ENCODE data around the gene TMEM63B. TPM values are rescaled to one million over a fixed set of nuclear protein-coding genes. Genes with fewer than 3 reads are reported as not detected.

TMEM63B gene
- polyA plus RNA-seq, 3 donors = 1.3 to 25.7 (median 1.9) TPM

GRCh38 chr6:44085219-44085618 is 42.1 kb upstream of the TMEM63B start:
- no peaks in the 10 kb centered on the region for H3K9me3 ChIP-seq (replicated peaks in 1 of 2; ENCODE audit: control insufficient read depth in 1 of 2, insufficient read depth in 1 of 2, low read length in 2 of 2)
- no peak overlapping the region for H2AFZ ChIP-seq (ENCODE audit: insufficient read depth, low read depth, low read length, poor library complexity, severe bottlenecking)
- H3K27ac ChIP-seq (ENCODE audit: low read depth in 1 of 2, low read length in 2 of 2) = no peak overlapping the region
- Mint-ChIP-seq H3K27ac (no peak overlapping the region), H3K4me1 (no peaks in the 10 kb centered on the region), H3K9me3 (no peaks in the 10 kb centered on the region), H3K27me3 (ENCODE audit: low read depth in 3 of 3) (peaks cover 0 to 7% (median 1%) of the 10 kb centered on the region in 3 donors), H3K4me3 (no peak overlapping the region), H3K36me3 (peaks cover 0 to 5% of the 10 kb centered on the region in 2 donors)
- no peak overlapping the region for H3K4me2 ChIP-seq (replicated peaks; ENCODE audit: extremely low read depth, low read length, poor library complexity, severe bottlenecking)
- no peak overlapping the region for H3K4me3 ChIP-seq (replicated peaks in 1 of 3; ENCODE audit: low read depth in 2 of 3, low read length in 3 of 3)
- no peaks in the 10 kb centered on the region for H3K4me1 ChIP-seq (ENCODE audit: control insufficient read depth in 1 of 2, insufficient read depth in 2 of 2, low read length in 2 of 2)
- no peak for TF ChIP-seq CTCF (IDR thresholded peaks at IDR 0.05)
- no peaks in the 10 kb centered on the region for H3K36me3 ChIP-seq (replicated peaks in 1 of 2; ENCODE audit: control insufficient read depth in 1 of 2, insufficient read depth in 2 of 2, low read length in 2 of 2)
- no peak overlapping the region for H3K9ac ChIP-seq (ENCODE audit: insufficient read depth, low read length, poor library complexity, severe bottlenecking)
- H3K27me3 ChIP-seq (ENCODE audit: control insufficient read depth in 2 of 2, insufficient read depth in 2 of 2, low read length in 2 of 2) = no peaks in the 10 kb centered on the region
- intact Hi-C loops (cut with micrococcal nuclease) = no loop called here
- WGBS (ENCODE audit: insufficient coverage) = no CpG with 5 or more reads among the region's 2 CpGs
- no peaks in the 10 kb centered on the region for H4K20me1 ChIP-seq (ENCODE audit: insufficient read depth, low read length)
- DNase-seq = no peak
- no peaks in the 10 kb centered on the region for H3K79me2 ChIP-seq (ENCODE audit: insufficient read depth, low read length)

- H3K4me2 ChIP-seq (replicated peaks; ENCODE audit: extremely low read depth, low read length, poor library complexity, severe bottlenecking) = no peak overlapping the region
- no peaks in the 10 kb centered on the region for H3K36me3 ChIP-seq (replicated peaks in 1 of 2; ENCODE audit: control insufficient read depth in 1 of 2, insufficient read depth in 2 of 2, low read length in 2 of 2)
- no peak for DNase-seq
- WGBS (ENCODE audit: insufficient coverage) = 71% methylated on average over 7 of the region's 9 CpGs
- no peak overlapping the region for H3K4me3 ChIP-seq (replicated peaks in 1 of 3; ENCODE audit: low read depth in 2 of 3, low read length in 3 of 3)
- no peaks in the 10 kb centered on the region for H3K9me3 ChIP-seq (replicated peaks in 1 of 2; ENCODE audit: control insufficient read depth in 1 of 2, insufficient read depth in 1 of 2, low read length in 2 of 2)
- no peak overlapping the region for H3K27ac ChIP-seq (ENCODE audit: low read depth in 1 of 2, low read length in 2 of 2)
- no peaks in the 10 kb centered on the region for H4K20me1 ChIP-seq (ENCODE audit: insufficient read depth, low read length)
- Mint-ChIP-seq H3K27me3 (ENCODE audit: low read depth in 3 of 3) (peaks cover 0 to 3% (median 0%) of the 10 kb centered on the region in 3 donors), H3K9me3 (no peaks in the 10 kb centered on the region), H3K36me3 (peaks cover 2 to 7% of the 10 kb centered on the region in 2 donors), H3K4me1 (no peaks in the 10 kb centered on the region), H3K4me3 (no peak overlapping the region), H3K27ac (peak overlapping the region in 1 of 7 donors; percentile 74)
- TF ChIP-seq CTCF (IDR thresholded peaks at IDR 0.05) = no peak
- H3K4me1 ChIP-seq (ENCODE audit: control insufficient read depth in 1 of 2, insufficient read depth in 2 of 2, low read length in 2 of 2) = no peaks in the 10 kb centered on the region
- intact Hi-C loops (cut with micrococcal nuclease) = no loop called here
- H3K79me2 ChIP-seq (ENCODE audit: insufficient read depth, low read length) = no peaks in the 10 kb centered on the region
- no peaks in the 10 kb centered on the region for H3K27me3 ChIP-seq (ENCODE audit: control insufficient read depth in 2 of 2, insufficient read depth in 2 of 2, low read length in 2 of 2)
- H3K9ac ChIP-seq (ENCODE audit: insufficient read depth, low read length, poor library complexity, severe bottlenecking) = no peak overlapping the region
- H2AFZ ChIP-seq (ENCODE audit: insufficient read depth, low read depth, low read length, poor library complexity, severe bottlenecking) = no peak overlapping the region
Observed at GRCh38 chr6:44086931-44087574, 40.3 kb upstream of the TMEM63B start.
